HL-60 (cell line): ENCODE results near the gene PPP4R3B.

ENCODE experiments used
- DNase-seq, 2 experiments: peaks; one replicate each; pipeline ENCODE4 v3.0.0-alpha.2; 2010 to 2020; ENCODE audit warnings: low read depth in 1 of 2, low spot score in 1 of 2
- H3K27ac ChIP-seq: fragments of 250-450 bp; sonication (Bioruptor Pico); replicated peaks from 2 replicates; pipeline ENCODE4 v1.5.1; 2020; ENCODE audit warnings: mild to moderate bottlenecking, moderate library complexity
- H3K27me3 ChIP-seq: fragments of 250-450 bp; sonication (Bioruptor Pico); 2 replicates; pipeline ENCODE4 v1.5.1; 2021; ENCODE audit warnings: mild to moderate bottlenecking, moderate library complexity; ENCODE audit not compliant: insufficient read depth, poor library complexity, severe bottlenecking
- H3K4me3 ChIP-seq: replicated peaks from 2 replicates; pipeline ENCODE4 v1.5.1; 2011; ENCODE audit warnings: mild to moderate bottlenecking, control low read depth, low read length; ENCODE audit not compliant: insufficient read depth
- CTCF ChIP-seq: IDR thresholded peaks from one replicate; pipeline ENCODE4 v1.5.1; 2011; ENCODE audit warnings: low read length, control low read depth, inconsistent platforms; ENCODE audit not compliant: insufficient read depth
- GABPA ChIP-seq: IDR thresholded peaks from 2 replicates; pipeline ENCODE4 v1.6.1; 2012; ENCODE audit warnings: low read depth
- POLR2AphosphoS5 ChIP-seq: IDR thresholded peaks from 2 replicates; pipeline ENCODE4 v1.6.1; 2012; ENCODE audit warnings: low read depth
- REST ChIP-seq: IDR thresholded peaks from 2 replicates; pipeline ENCODE4 v1.6.1; 2012; ENCODE audit warnings: low read depth; ENCODE audit not compliant: insufficient replicate concordance
- SPI1 ChIP-seq: IDR thresholded peaks from 2 replicates; pipeline ENCODE4 v1.6.1; 2012; ENCODE audit warnings: low read depth, mild to moderate bottlenecking, borderline replicate concordance

Gene PPP4R3B

GRCh38 chr2:55620123-55620779 is 2.8 kb upstream of the PPP4R3B start:
- no peak for TF ChIP-seq REST
- peak; percentile 59 for TF ChIP-seq CTCF
- TF ChIP-seq SPI1: no peak
- no peak for TF ChIP-seq POLR2AphosphoS5
- Histone ChIP-seq H3K4me3 (peak overlapping the region; percentile 78), H3K27ac (no peak overlapping the region), H3K27me3 (no peaks in the 10 kb centered on the region)
- DNase-seq: peak; percentile 34 to 54

- Histone ChIP-seq H3K27me3 (no peaks in the 10 kb centered on the region), H3K27ac (peak overlapping the region; percentile 99), H3K4me3 (peak overlapping the region; percentile 78)
- peak; percentile 51 to 63 for DNase-seq
- no peak for TF ChIP-seq POLR2AphosphoS5
- peak; percentile 73; the same call in 1 of the 2 replicates for TF ChIP-seq SPI1
Measured at GRCh38 chr2:55618275-55619055, 1.0 kb upstream of the PPP4R3B start.

- Histone ChIP-seq H3K4me3 (peak overlapping the region; percentile 78), H3K27ac (peak overlapping the region; percentile 99), H3K27me3 (no peaks in the 10 kb centered on the region)
- peak; percentile 51 for TF ChIP-seq REST
- TF ChIP-seq SPI1: no peak
- no peak for TF ChIP-seq GABPA
- DNase-seq: no peak
Measured at GRCh38 chr2:55618025-55618274, 528 bp upstream of the PPP4R3B start.

GRCh38 chr2:55616551-55617174 is 759 bp downstream of the PPP4R3B start:
- Histone ChIP-seq H3K27me3 (no peaks in the 10 kb centered on the region), H3K27ac (peak overlapping the region; percentile 99), H3K4me3 (peak overlapping the region; percentile 67)
- TF ChIP-seq SPI1: peak; percentile 73; the same call in 1 of the 2 replicates
- TF ChIP-seq REST: no peak
- DNase-seq: peak; percentile 38 to 39
